Measurements from ENCODE around the gene AFF1. TPM values are rescaled to one million over a fixed set of nuclear protein-coding genes. Genes with fewer than 3 reads are reported as not detected.

The AFF1 gene
- polyA plus RNA-seq, 1 donor = 28.8 TPM

GRCh38 chr4:87086143-87086805 is 151.5 kb downstream of the AFF1 start:
- DNase-seq = no peak

- no peak for DNase-seq
Measured at GRCh38 chr4:87087015-87087414, 152.2 kb downstream of the AFF1 start.

- DNase-seq = no peak
Measured at GRCh38 chr4:87087420-87087819, 152.6 kb downstream of the AFF1 start.

- no peak for DNase-seq
Measured at GRCh38 chr4:87088186-87088585, 153.4 kb downstream of the AFF1 start.

GRCh38 chr4:87089368-87089767 is 154.6 kb downstream of the AFF1 start:
- no peak for DNase-seq

- DNase-seq = no peak
Measured at GRCh38 chr4:87090305-87090704, 155.5 kb downstream of the AFF1 start.

- no peak for DNase-seq
Measured at GRCh38 chr4:87092389-87093141, 157.8 kb downstream of the AFF1 start.

GRCh38 chr4:87093443-87094123 is 158.8 kb downstream of the AFF1 start:
- no peak for DNase-seq

- no peak for DNase-seq
Measured at GRCh38 chr4:87097075-87097474, 162.3 kb downstream of the AFF1 start.

- no peak for DNase-seq
Measured at GRCh38 chr4:87100168-87100567, 165.4 kb downstream of the AFF1 start.

- DNase-seq = no peak
Measured at GRCh38 chr4:87101543-87102199, 166.9 kb downstream of the AFF1 start.

- DNase-seq = no peak
Measured at GRCh38 chr4:87103086-87103485, 168.3 kb downstream of the AFF1 start.

GRCh38 chr4:87103691-87104187 is 168.9 kb downstream of the AFF1 start:
- DNase-seq = no peak

GRCh38 chr4:87105101-87105845 is 170.5 kb downstream of the AFF1 start:
- no peak for DNase-seq

GRCh38 chr4:87108142-87108546 is 173.3 kb downstream of the AFF1 start:
- no peak for DNase-seq

- no peak for DNase-seq
Measured at GRCh38 chr4:87109121-87109520, 174.3 kb downstream of the AFF1 start.

GRCh38 chr4:87109945-87110344 is 175.1 kb downstream of the AFF1 start:
- no peak for DNase-seq

GRCh38 chr4:87112063-87112462 is 177.3 kb downstream of the AFF1 start:
- no peak for DNase-seq

GRCh38 chr4:87114245-87115062 is 179.6 kb downstream of the AFF1 start:
- DNase-seq = no peak

GRCh38 chr4:87116231-87116630 is 181.4 kb downstream of the AFF1 start:
- no peak for DNase-seq

GRCh38 chr4:87117051-87117731 is 182.4 kb downstream of the AFF1 start:
- DNase-seq = no peak
